ENCODE data around the gene MYH14. TPM values are rescaled to one million over a fixed set of nuclear protein-coding genes. Genes with fewer than 3 reads are reported as not detected.
"Not testable (repeated sequence)": the region's sequence is repeated elsewhere in the genome, so short reads cannot be mapped to it uniquely, and the experiment has no call there.

Gene MYH14
- polyA plus RNA-seq, 1 donor from 2014 or later, result not detected

GRCh38 chr19:50233308-50233910 is 30.0 kb downstream of the MYH14 start:
- Histone ChIP-seq H3K9me2 (ENCODE audit: insufficient read depth, low read length) (no peaks in the 10 kb centered on the region), H3K79me2 (replicated peaks; ENCODE audit: insufficient read depth, low read length) (no peaks in the 10 kb centered on the region), H3K4me2 (ENCODE audit: low read length) (no peak overlapping the region), H3K9me3 (ENCODE audit: low read length) (no peaks in the 10 kb centered on the region), H3K4me3 (ENCODE audit: low read length) (no peak overlapping the region), H2AFZ (ENCODE audit: low read depth, low read length) (no peak overlapping the region), H3F3A (ENCODE audit: insufficient read depth, low read length, poor library complexity, severe bottlenecking) (no peaks in the 10 kb centered on the region), H4K20me1 (ENCODE audit: insufficient read depth) (no peaks in the 10 kb centered on the region), H3K27me3 (ENCODE audit: insufficient read depth, low read depth, low read length) (no peaks in the 10 kb centered on the region), H3K27ac (ENCODE audit: low read length) (no peak overlapping the region), H3K9ac (ENCODE audit: low read length) (no peak overlapping the region), H3K36me3 (ENCODE audit: insufficient read depth, low read length) (no peaks in the 10 kb centered on the region)
- TF ChIP-seq EP300 (conservative IDR thresholded peaks at IDR 0.05; ENCODE audit: poor library complexity, severe bottlenecking) (no peak), EZH2 (IDR thresholded peaks at IDR 0.05; ENCODE audit: borderline replicate concordance, insufficient read depth, low read length, poor library complexity, severe bottlenecking) (no peak), MXI1 (conservative IDR thresholded peaks at IDR 0.05; ENCODE audit: poor library complexity, severe bottlenecking) (no peak), SMC3 (conservative IDR thresholded peaks at IDR 0.05; ENCODE audit: poor library complexity) (no peak), POLR2AphosphoS5 (IDR thresholded peaks at IDR 0.05) (no peak), RAD21 (conservative IDR thresholded peaks at IDR 0.05) (no peak), TAF1 (IDR thresholded peaks at IDR 0.05; ENCODE audit: low read depth) (no peak)
- TF ChIP-seq, protein P1, sequence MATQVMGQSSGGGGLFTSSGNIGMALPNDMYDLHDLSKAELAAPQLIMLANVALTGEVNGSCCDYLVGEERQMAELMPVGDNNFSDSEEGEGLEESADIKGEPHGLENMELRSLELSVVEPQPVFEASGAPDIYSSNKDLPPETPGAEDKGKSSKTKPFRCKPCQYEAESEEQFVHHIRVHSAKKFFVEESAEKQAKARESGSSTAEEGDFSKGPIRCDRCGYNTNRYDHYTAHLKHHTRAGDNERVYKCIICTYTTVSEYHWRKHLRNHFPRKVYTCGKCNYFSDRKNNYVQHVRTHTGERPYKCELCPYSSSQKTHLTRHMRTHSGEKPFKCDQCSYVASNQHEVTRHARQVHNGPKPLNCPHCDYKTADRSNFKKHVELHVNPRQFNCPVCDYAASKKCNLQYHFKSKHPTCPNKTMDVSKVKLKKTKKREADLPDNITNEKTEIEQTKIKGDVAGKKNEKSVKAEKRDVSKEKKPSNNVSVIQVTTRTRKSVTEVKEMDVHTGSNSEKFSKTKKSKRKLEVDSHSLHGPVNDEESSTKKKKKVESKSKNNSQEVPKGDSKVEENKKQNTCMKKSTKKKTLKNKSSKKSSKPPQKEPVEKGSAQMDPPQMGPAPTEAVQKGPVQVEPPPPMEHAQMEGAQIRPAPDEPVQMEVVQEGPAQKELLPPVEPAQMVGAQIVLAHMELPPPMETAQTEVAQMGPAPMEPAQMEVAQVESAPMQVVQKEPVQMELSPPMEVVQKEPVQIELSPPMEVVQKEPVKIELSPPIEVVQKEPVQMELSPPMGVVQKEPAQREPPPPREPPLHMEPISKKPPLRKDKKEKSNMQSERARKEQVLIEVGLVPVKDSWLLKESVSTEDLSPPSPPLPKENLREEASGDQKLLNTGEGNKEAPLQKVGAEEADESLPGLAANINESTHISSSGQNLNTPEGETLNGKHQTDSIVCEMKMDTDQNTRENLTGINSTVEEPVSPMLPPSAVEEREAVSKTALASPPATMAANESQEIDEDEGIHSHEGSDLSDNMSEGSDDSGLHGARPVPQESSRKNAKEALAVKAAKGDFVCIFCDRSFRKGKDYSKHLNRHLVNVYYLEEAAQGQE (IDR thresholded peaks at IDR 0.05; ENCODE audit: borderline replicate concordance), result no peak
- TF ChIP-seq, protein P2, sequence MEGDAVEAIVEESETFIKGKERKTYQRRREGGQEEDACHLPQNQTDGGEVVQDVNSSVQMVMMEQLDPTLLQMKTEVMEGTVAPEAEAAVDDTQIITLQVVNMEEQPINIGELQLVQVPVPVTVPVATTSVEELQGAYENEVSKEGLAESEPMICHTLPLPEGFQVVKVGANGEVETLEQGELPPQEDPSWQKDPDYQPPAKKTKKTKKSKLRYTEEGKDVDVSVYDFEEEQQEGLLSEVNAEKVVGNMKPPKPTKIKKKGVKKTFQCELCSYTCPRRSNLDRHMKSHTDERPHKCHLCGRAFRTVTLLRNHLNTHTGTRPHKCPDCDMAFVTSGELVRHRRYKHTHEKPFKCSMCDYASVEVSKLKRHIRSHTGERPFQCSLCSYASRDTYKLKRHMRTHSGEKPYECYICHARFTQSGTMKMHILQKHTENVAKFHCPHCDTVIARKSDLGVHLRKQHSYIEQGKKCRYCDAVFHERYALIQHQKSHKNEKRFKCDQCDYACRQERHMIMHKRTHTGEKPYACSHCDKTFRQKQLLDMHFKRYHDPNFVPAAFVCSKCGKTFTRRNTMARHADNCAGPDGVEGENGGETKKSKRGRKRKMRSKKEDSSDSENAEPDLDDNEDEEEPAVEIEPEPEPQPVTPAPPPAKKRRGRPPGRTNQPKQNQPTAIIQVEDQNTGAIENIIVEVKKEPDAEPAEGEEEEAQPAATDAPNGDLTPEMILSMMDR (IDR thresholded peaks at IDR 0.05; ENCODE audit: poor library complexity, severe bottlenecking), result no peak

- not testable (repeated sequence) for H3K4me3 ChIP-seq (ENCODE audit: low read length); H3K9ac ChIP-seq (ENCODE audit: low read length); H3K9me3 ChIP-seq (ENCODE audit: low read length); H3K27ac ChIP-seq (ENCODE audit: low read length); H3K27me3 ChIP-seq (ENCODE audit: insufficient read depth, low read depth, low read length); H3K9me2 ChIP-seq (ENCODE audit: insufficient read depth, low read length); H4K20me1 ChIP-seq (ENCODE audit: insufficient read depth); H3F3A ChIP-seq (ENCODE audit: insufficient read depth, low read length, poor library complexity, severe bottlenecking); H2AFZ ChIP-seq (ENCODE audit: low read depth, low read length); H3K79me2 ChIP-seq (replicated peaks; ENCODE audit: insufficient read depth, low read length); H3K4me2 ChIP-seq (ENCODE audit: low read length); H3K36me3 ChIP-seq (ENCODE audit: insufficient read depth, low read length)
Observed at GRCh38 chr19:50237493-50237892, 34.1 kb downstream of the MYH14 start.

DNA sequence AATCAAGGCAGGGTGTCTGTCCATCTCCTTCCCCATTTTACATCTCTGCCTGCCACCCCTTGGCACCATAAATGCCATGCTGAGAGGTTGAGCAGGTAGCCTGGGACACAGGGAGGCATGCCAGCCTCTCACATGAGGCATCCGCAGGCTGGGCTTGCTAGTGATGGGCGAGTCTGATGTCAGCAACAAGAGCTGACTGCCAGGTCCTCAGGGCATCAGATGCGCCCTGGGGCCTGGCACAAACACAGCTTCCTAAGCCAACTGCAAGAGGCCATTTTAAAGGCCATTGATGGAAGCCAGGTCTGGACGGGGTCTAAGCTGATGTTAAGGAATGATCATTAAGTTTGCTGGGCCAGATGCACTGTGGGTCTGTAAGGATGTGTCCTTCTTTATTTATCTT is 34.6 kb downstream of the MYH14 start:
- Histone ChIP-seq H3K79me2 (replicated peaks; ENCODE audit: insufficient read depth, low read length) (no peaks in the 10 kb centered on the region), H3K4me2 (ENCODE audit: low read length) (no peak overlapping the region), H3K27ac (ENCODE audit: low read length) (no peak overlapping the region), H3K9me3 (ENCODE audit: low read length) (no peaks in the 10 kb centered on the region), H3K4me3 (ENCODE audit: low read length) (no peak overlapping the region), H2AFZ (ENCODE audit: low read depth, low read length) (no peak overlapping the region), H3K9me2 (ENCODE audit: insufficient read depth, low read length) (no peaks in the 10 kb centered on the region), H3K9ac (ENCODE audit: low read length) (no peak overlapping the region), H3K27me3 (ENCODE audit: insufficient read depth, low read depth, low read length) (no peaks in the 10 kb centered on the region), H4K20me1 (ENCODE audit: insufficient read depth) (no peaks in the 10 kb centered on the region), H3K36me3 (ENCODE audit: insufficient read depth, low read length) (no peaks in the 10 kb centered on the region), H3F3A (ENCODE audit: insufficient read depth, low read length, poor library complexity, severe bottlenecking) (no peaks in the 10 kb centered on the region)
- TF ChIP-seq SMC3 (conservative IDR thresholded peaks at IDR 0.05; ENCODE audit: poor library complexity) (no peak), RAD21 (conservative IDR thresholded peaks at IDR 0.05) (no peak), EP300 (conservative IDR thresholded peaks at IDR 0.05; ENCODE audit: poor library complexity, severe bottlenecking) (no peak), TAF1 (IDR thresholded peaks at IDR 0.05; ENCODE audit: low read depth) (no peak), POLR2AphosphoS5 (IDR thresholded peaks at IDR 0.05) (no peak)
- TF ChIP-seq, protein P2 (IDR thresholded peaks at IDR 0.05; ENCODE audit: poor library complexity, severe bottlenecking), result no peak
